Loucy (cell line): ENCODE data around the gene PPDPF.

Experiments used
- CTCF ChIP-seq: fragments of 200-600 bp; sonication (generic); conservative IDR thresholded peaks from 2 replicates; pipeline ENCODE4 v1.5.1; 2014; ENCODE audit warnings: mild to moderate bottlenecking, antibody characterized with exemption, low read length
- EZH2phosphoT487 ChIP-seq: fragments of 200-600 bp; IDR thresholded peaks from 2 replicates; pipeline ENCODE4 v1.6.1; 2018; ENCODE audit warnings: antibody characterized with exemption, mild to moderate bottlenecking, moderate library complexity, borderline replicate concordance

GRCh38 chr20:63473555-63474449, 46.8 kb upstream of the PPDPF start:
- TF ChIP-seq EZH2phosphoT487, result no peak
- no peak for TF ChIP-seq CTCF
